Liver (tissue), 9 donors: ENCODE data around the gene ATP10A. TPM values are rescaled to one million over a fixed set of nuclear protein-coding genes. Genes with fewer than 3 reads are reported as not detected.

Experiments
- DNase-seq: peaks from one replicate; pipeline ENCODE4 v3.0.0-alpha.2; 2017; ENCODE audit warnings: low spot score
- H3K27ac ChIP-seq, 2 donors: one replicate each; pipeline ENCODE4 v1.7.0; 2013; ENCODE audit warnings: inconsistent platforms in 2 of 2, low read length in 2 of 2, control low read depth in 1 of 2, low read depth in 1 of 2, mild to moderate bottlenecking in 1 of 2
- H3K27me3 ChIP-seq, 4 donors: one replicate each; pipeline versions ENCODE4 v1.6.1 to v1.7.0; 2013; ENCODE audit warnings: low read length in 3 of 4, inconsistent platforms in 1 of 4, mild to moderate bottlenecking in 1 of 4, moderate library complexity in 1 of 4; ENCODE audit not compliant: control insufficient read depth in 4 of 4, insufficient read depth in 4 of 4
- H3K36me3 ChIP-seq, 4 donors: one replicate each; pipeline versions ENCODE4 v1.6.1 to v1.7.0; 2013; ENCODE audit warnings: low read length in 3 of 4, mild to moderate bottlenecking in 3 of 4, low read depth in 1 of 4, moderate library complexity in 1 of 4; ENCODE audit not compliant: control insufficient read depth in 4 of 4, insufficient read depth in 3 of 4
- H3K4me1 ChIP-seq, 4 donors: one replicate each; pipeline versions ENCODE4 v1.6.1 to v1.7.0; 2013; ENCODE audit warnings: low read length in 3 of 4, mild to moderate bottlenecking in 3 of 4, moderate library complexity in 1 of 4; ENCODE audit not compliant: control insufficient read depth in 4 of 4, insufficient read depth in 4 of 4
- H3K4me3 ChIP-seq, 3 donors: one replicate each; pipeline versions ENCODE4 v1.6.1 to v1.7.0; 2013; ENCODE audit warnings: low read length in 3 of 3, control low read depth in 1 of 3, low read depth in 1 of 3, mild to moderate bottlenecking in 1 of 3
- H3K9ac ChIP-seq, 2 donors: one replicate each; pipeline ENCODE4 v1.7.0; 2013; ENCODE audit warnings: low read length in 2 of 2, mild to moderate bottlenecking in 2 of 2, moderate library complexity in 2 of 2, control low read depth in 1 of 2, low read depth in 1 of 2
- H3K9me3 ChIP-seq, 4 donors: one replicate each; pipeline versions ENCODE4 v1.6.1 to v1.7.0; 2013; ENCODE audit warnings: low read length in 3 of 4; ENCODE audit not compliant: control insufficient read depth in 4 of 4
- ATF3 ChIP-seq: IDR thresholded peaks from 2 replicates; pipeline ENCODE4 v1.6.1; 2016; ENCODE audit warnings: antibody characterized with exemption
- CTCF ChIP-seq: fragments of 150-350 bp; IDR thresholded peaks from 2 replicates; pipeline ENCODE4 v1.5.1; 2017; ENCODE audit warnings: improper control_type of control experiment, low read depth, low read length; ENCODE audit not compliant: missing input control
- EGR1 ChIP-seq, 2 donors: IDR thresholded peaks; 2 replicates each; pipeline ENCODE4 v1.6.1; 2016 to 2018; ENCODE audit warnings: antibody characterized with exemption in 2 of 2, low read depth in 2 of 2
- FOXA1 ChIP-seq: IDR thresholded peaks from 2 replicates; pipeline ENCODE4 v1.6.1; 2016; ENCODE audit warnings: antibody characterized with exemption
- FOXA2 ChIP-seq: IDR thresholded peaks from 2 replicates; pipeline ENCODE4 v1.6.1; 2016; ENCODE audit warnings: antibody characterized with exemption
- GABPA ChIP-seq, 2 donors: IDR thresholded peaks in 1 of 2; conservative IDR thresholded peaks in 1 of 2; 2 replicates each; pipeline ENCODE4 v1.6.1; 2016; ENCODE audit warnings: antibody characterized with exemption in 2 of 2, mild to moderate bottlenecking in 1 of 2, moderate library complexity in 1 of 2
- HNF4A ChIP-seq, 2 donors: conservative IDR thresholded peaks; 2 replicates each; pipeline ENCODE4 v1.6.1; 2016; ENCODE audit warnings: antibody characterized with exemption in 2 of 2, mild to moderate bottlenecking in 2 of 2
- HNF4G ChIP-seq: IDR thresholded peaks from 2 replicates; pipeline ENCODE4 v1.6.1; 2016; ENCODE audit warnings: antibody characterized with exemption
- JUND ChIP-seq, 2 donors: IDR thresholded peaks; 2 replicates each; pipeline ENCODE4 v1.6.1; 2016; ENCODE audit warnings: antibody characterized with exemption in 2 of 2
- MAX ChIP-seq: IDR thresholded peaks from 2 replicates; pipeline ENCODE4 v1.6.1; 2016; ENCODE audit warnings: antibody characterized with exemption
- NR2F2 ChIP-seq: IDR thresholded peaks from 2 replicates; pipeline ENCODE4 v1.6.1; 2016; ENCODE audit warnings: antibody characterized with exemption
- RAD21 ChIP-seq, 2 donors: IDR thresholded peaks; 2 replicates each; pipeline ENCODE4 v1.6.1; 2016; ENCODE audit warnings: antibody characterized with exemption in 2 of 2, mild to moderate bottlenecking in 2 of 2
- REST ChIP-seq: IDR thresholded peaks from 2 replicates; pipeline ENCODE4 v1.6.1; 2016; ENCODE audit warnings: antibody characterized with exemption, mild to moderate bottlenecking
- RXRA ChIP-seq, 2 donors: IDR thresholded peaks; 2 replicates each; pipeline ENCODE4 v1.6.1; 2017 to 2018; ENCODE audit warnings: antibody characterized with exemption in 2 of 2, mild to moderate bottlenecking in 1 of 2
- SP1 ChIP-seq: IDR thresholded peaks from 2 replicates; pipeline ENCODE4 v1.6.1; 2018; ENCODE audit warnings: antibody characterized with exemption, mild to moderate bottlenecking
- TAF1 ChIP-seq: conservative IDR thresholded peaks from 2 replicates; pipeline ENCODE4 v1.6.1; 2016; ENCODE audit warnings: antibody characterized with exemption, mild to moderate bottlenecking
- YY1 ChIP-seq: IDR thresholded peaks from 2 replicates; pipeline ENCODE4 v1.6.1; 2016; ENCODE audit warnings: antibody characterized with exemption, mild to moderate bottlenecking
- ZBTB33 ChIP-seq: IDR thresholded peaks from 2 replicates; pipeline ENCODE4 v1.6.1; 2016; ENCODE audit warnings: antibody characterized with exemption
- WGBS: extraction: QIAGEN DNeasy Blood & Tissue Kit; methylation state at CpG from one replicate; pipeline ENCODE4 v1.1.7; 2013; 5-methylcytosine and 5-hydroxymethylcytosine counted together
- polyA plus RNA-seq, 2 donors: library from polyadenylated mRNA; stranded (reverse) in 1 of 2; unstranded in 1 of 2; fragments of 200-250 nt in 1 of 2; fragments of >200 nt in 1 of 2; fragmentation: Nextera tagmentation in 1 of 2; extraction: Ambion mirVana in 1 of 2; gene quantifications; one replicate each; pipeline versions ENCODE4 v1.2.1 to v1.2.3, GENCODE V29; 2013 to 2015
- total RNA-seq, 2 donors: library from RNA; depleted of rRNA; stranded (reverse); fragments of >200 nt; gene quantifications; one replicate each; pipeline ENCODE4 v1.2.3, GENCODE V29; 2014
- donor health status: healthy.
- donor health status: healthy.
- donor health status: healthy.
- donor health status: healthy.
- donor health status: healthy.

ATP10A gene
- total and polyA plus RNA-seq, 4 donors: 0.22 to 1.8 (median 0.39) TPM

GRCh38 chr15:25797511-25797935 is 65.6 kb downstream of the ATP10A start:
- H3K9me3 ChIP-seq: no peaks in the 10 kb centered on the region
- H3K4me1 ChIP-seq: no peaks in the 10 kb centered on the region
- H3K36me3 ChIP-seq: no peaks in the 10 kb centered on the region
- DNase-seq: no peak
- H3K27ac ChIP-seq: no peak overlapping the region
- no peak overlapping the region for H3K4me3 ChIP-seq
- H3K27me3 ChIP-seq: no peaks in the 10 kb centered on the region
- WGBS: 65% methylated on average over 8 of the region's 8 CpGs
- TF ChIP-seq MAX: no peak
- no peak for TF ChIP-seq HNF4A (conservative IDR thresholded peaks at IDR 0.05)
- TF ChIP-seq YY1: no peak
- no peak for TF ChIP-seq RAD21 (IDR thresholded peaks at IDR 0.05)
- no peak for TF ChIP-seq FOXA1
- no peak for TF ChIP-seq NR2F2
- no peak for TF ChIP-seq GABPA (IDR thresholded peaks at IDR 0.05 in 1 of 2, conservative IDR thresholded peaks at IDR 0.05 in 1 of 2)
- no peak overlapping the region for H3K9ac ChIP-seq

- Histone ChIP-seq H3K27me3 (no peaks in the 10 kb centered on the region), H3K9ac (no peak overlapping the region), H3K4me3 (no peak overlapping the region), H3K4me1 (no peaks in the 10 kb centered on the region), H3K27ac (no peak overlapping the region), H3K36me3 (no peaks in the 10 kb centered on the region), H3K9me3 (no peaks in the 10 kb centered on the region)
- TF ChIP-seq TAF1: no peak
- no peak for TF ChIP-seq YY1
- no peak for TF ChIP-seq RXRA (IDR thresholded peaks at IDR 0.05)
- no peak for TF ChIP-seq FOXA2
- no peak for TF ChIP-seq NR2F2
- TF ChIP-seq EGR1 (IDR thresholded peaks at IDR 0.05; ENCODE audit: low read depth in 2 of 2): no peak
- TF ChIP-seq ATF3: no peak
- TF ChIP-seq CTCF: no peak
- no peak for TF ChIP-seq ZBTB33
- TF ChIP-seq FOXA1: no peak
- no peak for TF ChIP-seq JUND (IDR thresholded peaks at IDR 0.05)
- no peak for TF ChIP-seq SP1
- TF ChIP-seq HNF4A (conservative IDR thresholded peaks at IDR 0.05): no peak
- no peak for TF ChIP-seq RAD21 (IDR thresholded peaks at IDR 0.05)
- no peak for TF ChIP-seq GABPA (IDR thresholded peaks at IDR 0.05 in 1 of 2, conservative IDR thresholded peaks at IDR 0.05 in 1 of 2)
- TF ChIP-seq MAX: no peak
- no peak for TF ChIP-seq HNF4G
- no peak for TF ChIP-seq REST
- 82% methylated on average over 4 of the region's 4 CpGs for WGBS
- no peak for DNase-seq
Measured at GRCh38 chr15:25797035-25797434, 66.1 kb downstream of the ATP10A start.
